Measurements from ENCODE around the gene SSH2. TPM values are rescaled to one million over a fixed set of nuclear protein-coding genes. Genes with fewer than 3 reads are reported as not detected.
A peak's percentile ranks its signal among the peaks of the same experiment; 100 is the strongest.

Gene SSH2
- total RNA-seq, 1 experiment from 2014 or later: 8.5 TPM

- Histone ChIP-seq H3K79me2 (ENCODE audit: low read length) (peaks cover 8% of the 10 kb centered on the region; the same call in 1 of the 2 replicates), H3K4me2 (ENCODE audit: low read length) (peak overlapping the region; percentile 89), H3K9me3 (ENCODE audit: low read length) (no peaks in the 10 kb centered on the region), H2AFZ (ENCODE audit: low read length) (no peak overlapping the region), H3F3A (ENCODE audit: low read length, unreplicated experiment) (no peaks in the 10 kb centered on the region), H3K36me3 (ENCODE audit: low read depth, low read length) (no peaks in the 10 kb centered on the region), H3K9me2 (replicated peaks; ENCODE audit: low read length) (no peaks in the 10 kb centered on the region), H3K27ac (ENCODE audit: low read length) (no peak overlapping the region), H3K27me3 (ENCODE audit: low read length) (no peaks in the 10 kb centered on the region), H3K9ac (ENCODE audit: low read length) (no peak overlapping the region), H3K4me1 (ENCODE audit: insufficient read depth, low read length) (peaks cover 42% of the 10 kb centered on the region), H4K20me1 (ENCODE audit: low read length) (no peaks in the 10 kb centered on the region), H3K4me3 (ENCODE audit: low read length) (peak overlapping the region; percentile 75)
- no peak for ATAC-seq
- TF ChIP-seq EZH2phosphoT487 (IDR thresholded peaks at IDR 0.05; ENCODE audit: borderline replicate concordance, low read length) (no peak), EZH2 (IDR thresholded peaks at IDR 0.05; ENCODE audit: low read length, unreplicated experiment) (no peak), CTCF (conservative IDR thresholded peaks at IDR 0.05; ENCODE audit: low read depth, low read length) (no peak)
- CTCF ChIA-PET: no interaction called here
- POLR2A ChIA-PET (ENCODE audit: unreplicated experiment): no interaction called here
- no TSS peak for BruUV-seq (replicated peaks)
- DNase-seq: no peak
- intact Hi-C loops (cut with micrococcal nuclease): no loop called here
Observed at GRCh38 chr17:29594519-29595090, 335.4 kb downstream of the SSH2 start.

GRCh38 chr17:29593591-29594518 is 336.2 kb downstream of the SSH2 start:
- H3K4me2 ChIP-seq (ENCODE audit: low read length): peak overlapping the region; percentile 89
- H3K79me2 ChIP-seq (ENCODE audit: low read length): peaks cover 9% of the 10 kb centered on the region
- CTCF ChIA-PET: no interaction called here
- BruUV-seq (replicated peaks): no TSS peak
- H3K27ac ChIP-seq (ENCODE audit: low read length): no peak overlapping the region
- H3K9ac ChIP-seq (ENCODE audit: low read length): peak overlapping the region; percentile 51
- intact Hi-C loops (cut with micrococcal nuclease): no loop called here
- POLR2A ChIA-PET (ENCODE audit: unreplicated experiment): no interaction called here
- no peaks in the 10 kb centered on the region for H3K27me3 ChIP-seq (ENCODE audit: low read length)
- no peaks in the 10 kb centered on the region for H3K36me3 ChIP-seq (ENCODE audit: low read depth, low read length)
- peaks cover 42% of the 10 kb centered on the region for H3K4me1 ChIP-seq (ENCODE audit: insufficient read depth, low read length)
- no peaks in the 10 kb centered on the region for H3F3A ChIP-seq (ENCODE audit: low read length, unreplicated experiment)
- H3K4me3 ChIP-seq (ENCODE audit: low read length): peak overlapping the region; percentile 75
- TF ChIP-seq CTCF (conservative IDR thresholded peaks at IDR 0.05; ENCODE audit: low read depth, low read length): peak; percentile 37; the same call in 1 of the 2 replicates
- TF ChIP-seq EZH2 (IDR thresholded peaks at IDR 0.05; ENCODE audit: low read length, unreplicated experiment): no peak
- no peaks in the 10 kb centered on the region for H3K9me2 ChIP-seq (replicated peaks; ENCODE audit: low read length)
- peak overlapping the region; percentile 86 for H2AFZ ChIP-seq (ENCODE audit: low read length)
- DNase-seq: peak; percentile 6
- ATAC-seq: no peak
- H4K20me1 ChIP-seq (ENCODE audit: low read length): no peaks in the 10 kb centered on the region
- no peaks in the 10 kb centered on the region for H3K9me3 ChIP-seq (ENCODE audit: low read length)

Measured in PC-3 (cell line).